DND-41 (cell line): ENCODE measurements around the gene CALN1.

Source experiments
- ATAC-seq: fragments of 200-7000 bp; cut with Tn5 transposase; 3 replicates; pipeline ENCODE4 v1.9.1; 2021; ENCODE audit warnings: low read depth; ENCODE audit not compliant: insufficient read depth
- DNase-seq: peaks from one replicate; pipeline ENCODE4 v3.0.0-alpha.2; 2020
- H2AFZ ChIP-seq: 2 replicates; pipeline ENCODE4 v1.6.0; 2012; ENCODE audit warnings: low read depth, low read length
- H3K27ac ChIP-seq: 2 replicates; pipeline ENCODE4 v1.5.1; 2012; ENCODE audit warnings: low read length, inconsistent platforms
- H3K27me3 ChIP-seq: fragments of 200-600 bp; sonication (generic); 2 replicates; pipeline ENCODE4 v1.6.0; 2012; ENCODE audit warnings: low read length, mild to moderate bottlenecking, inconsistent platforms; ENCODE audit not compliant: insufficient read depth, poor library complexity
- H3K36me3 ChIP-seq: 2 replicates; pipeline ENCODE4 v1.5.1; 2012; ENCODE audit warnings: low read length, inconsistent platforms; ENCODE audit not compliant: insufficient read depth
- H3K4me1 ChIP-seq: 2 replicates; pipeline ENCODE4 v1.5.1; 2012; ENCODE audit warnings: mild to moderate bottlenecking, low read length; ENCODE audit not compliant: insufficient read depth
- H3K4me2 ChIP-seq: 2 replicates; pipeline ENCODE4 v1.6.0; 2012; ENCODE audit warnings: mild to moderate bottlenecking, moderate library complexity, low read length, inconsistent platforms; ENCODE audit not compliant: insufficient read depth
- H3K4me3 ChIP-seq, 2 experiments: fragments of 200-600 bp in 1 of 2; shearing (Covaris generic) in 1 of 2; 2 replicates each; pipeline ENCODE4 v1.5.1; 2012 to 2016; ENCODE audit warnings: inconsistent platforms in 2 of 2, low read length in 2 of 2, mild to moderate bottlenecking in 2 of 2, low read depth in 1 of 2, moderate library complexity in 1 of 2
- H3K79me2 ChIP-seq: 2 replicates; pipeline ENCODE4 v1.6.0; 2012; ENCODE audit warnings: low read length, inconsistent platforms; ENCODE audit not compliant: insufficient read depth
- H3K9ac ChIP-seq: 2 replicates; pipeline ENCODE4 v1.6.0; 2012; ENCODE audit warnings: low read depth, mild to moderate bottlenecking, inconsistent platforms, low read length, moderate library complexity
- H3K9me3 ChIP-seq: 2 replicates; pipeline ENCODE4 v1.5.1; 2012; ENCODE audit warnings: low read length, moderate library complexity, mild to moderate bottlenecking, inconsistent platforms; ENCODE audit not compliant: insufficient read depth, severe bottlenecking
- H4K20me1 ChIP-seq: 2 replicates; pipeline ENCODE4 v1.6.0; 2012; ENCODE audit warnings: low read length; ENCODE audit not compliant: insufficient read depth
- CTCF ChIP-seq: IDR thresholded peaks from 2 replicates; pipeline ENCODE4 v1.5.1; 2012; ENCODE audit warnings: borderline replicate concordance, low read length, moderate library complexity, mild to moderate bottlenecking; ENCODE audit not compliant: poor library complexity, severe bottlenecking; ENCODE audit errors: extremely low read depth
- EZH2 ChIP-seq: IDR thresholded peaks from 3 replicates; pipeline ENCODE4 v1.6.1; 2012; ENCODE audit warnings: borderline replicate concordance, low read depth, mild to moderate bottlenecking, moderate library complexity, low read length, inconsistent platforms; ENCODE audit not compliant: severe bottlenecking

CALN1 gene

GRCh38 chr7:72334698-72335097, 77.4 kb downstream of the CALN1 start:
- Histone ChIP-seq H2AFZ (no peak overlapping the region), H3K9me3 (peaks cover 15% of the 10 kb centered on the region), H3K27me3 (no peaks in the 10 kb centered on the region), H3K4me1 (no peaks in the 10 kb centered on the region), H3K9ac (no peak overlapping the region), H3K4me2 (no peak overlapping the region), H3K36me3 (no peaks in the 10 kb centered on the region), H3K27ac (no peak overlapping the region), H4K20me1 (no peaks in the 10 kb centered on the region), H3K79me2 (no peaks in the 10 kb centered on the region), H3K4me3 (no peak overlapping the region)
- DNase-seq (no peak), ATAC-seq (no peak)
- no peak for TF ChIP-seq CTCF

DNA sequence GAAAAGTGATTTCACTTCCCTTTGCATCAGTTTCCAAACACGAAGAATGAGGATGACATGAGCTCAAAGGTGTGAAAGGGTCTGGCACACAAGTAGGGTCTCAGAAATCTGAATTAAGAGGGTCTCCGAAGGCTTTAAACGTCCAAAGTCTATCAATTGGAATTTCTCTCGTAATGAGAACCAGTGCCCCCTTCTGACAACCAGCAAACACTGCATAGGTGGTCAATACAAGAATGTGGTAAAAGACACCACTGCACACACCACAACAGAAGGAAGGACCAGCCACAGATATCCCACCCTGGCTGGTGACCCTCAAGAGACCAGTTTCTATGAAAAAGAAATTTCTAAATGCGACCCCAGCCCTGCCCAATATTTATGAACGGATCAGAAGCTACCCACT, 78.1 kb downstream of the CALN1 start:
- Histone ChIP-seq H3K27me3 (no peaks in the 10 kb centered on the region), H3K9ac (no peak overlapping the region), H3K4me3 (no peak overlapping the region), H3K79me2 (no peaks in the 10 kb centered on the region), H3K36me3 (no peaks in the 10 kb centered on the region), H4K20me1 (no peaks in the 10 kb centered on the region), H3K9me3 (peaks cover 14% of the 10 kb centered on the region), H2AFZ (no peak overlapping the region), H3K4me1 (no peaks in the 10 kb centered on the region), H3K4me2 (no peak overlapping the region), H3K27ac (no peak overlapping the region)
- no peak for ATAC-seq
- DNase-seq, result no peak
- TF ChIP-seq EZH2, result no peak
- TF ChIP-seq CTCF, result peak; percentile 48

DNA sequence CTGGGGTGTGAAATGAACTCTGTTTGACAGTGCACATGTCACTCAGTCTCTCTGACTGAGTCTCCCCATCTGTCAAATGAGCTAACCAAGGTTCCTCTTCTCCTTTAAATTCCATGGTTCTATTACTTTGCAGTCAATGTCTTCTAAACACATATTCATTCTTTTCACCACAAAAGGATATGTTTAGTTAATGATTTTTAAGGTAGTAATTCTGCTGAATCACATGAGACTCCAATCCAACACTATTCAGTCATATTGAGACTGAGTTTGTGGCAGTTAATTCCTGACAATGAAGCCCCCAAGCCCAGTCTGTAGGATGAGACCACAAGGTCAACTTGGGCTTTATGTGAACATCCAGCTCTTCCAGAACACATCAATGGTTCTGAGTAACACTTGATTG, 85.3 kb downstream of the CALN1 start:
- Histone ChIP-seq H3K9ac (no peak overlapping the region), H3K4me2 (no peak overlapping the region), H3K4me3 (no peak overlapping the region), H3K79me2 (no peaks in the 10 kb centered on the region), H3K27me3 (no peaks in the 10 kb centered on the region), H4K20me1 (no peaks in the 10 kb centered on the region), H3K4me1 (no peaks in the 10 kb centered on the region), H3K36me3 (no peaks in the 10 kb centered on the region), H3K27ac (no peak overlapping the region), H2AFZ (no peak overlapping the region), H3K9me3 (peaks cover 3% of the 10 kb centered on the region)
- no peak for TF ChIP-seq EZH2
- no peak for TF ChIP-seq CTCF
- ATAC-seq (no peak), DNase-seq (no peak)

GRCh38 chr7:72326365-72326764, 85.8 kb downstream of the CALN1 start:
- ATAC-seq, result no peak
- Histone ChIP-seq H3K79me2 (no peaks in the 10 kb centered on the region), H3K36me3 (no peaks in the 10 kb centered on the region), H3K9me3 (no peaks in the 10 kb centered on the region), H3K27me3 (no peaks in the 10 kb centered on the region), H3K4me2 (no peak overlapping the region), H3K27ac (no peak overlapping the region), H3K4me3 (no peak overlapping the region), H2AFZ (no peak overlapping the region; the same call in 1 of the 2 replicates), H4K20me1 (no peaks in the 10 kb centered on the region), H3K9ac (no peak overlapping the region), H3K4me1 (no peaks in the 10 kb centered on the region)
- TF ChIP-seq CTCF, result no peak
- DNase-seq, result no peak
